Measurements from ENCODE around the gene TICRR.

TICRR gene

GRCh38 chr15:89528757-89529352 is 46.4 kb upstream of the TICRR start:
- TF ChIP-seq TCF12 (IDR thresholded peaks at IDR 0.05; ENCODE audit: low read depth) (no peak), TAF1 (IDR thresholded peaks at IDR 0.05; ENCODE audit: low read depth) (no peak), FOXM1 (IDR thresholded peaks at IDR 0.05; ENCODE audit: borderline replicate concordance, low read depth) (no peak), ZBTB7A (IDR thresholded peaks at IDR 0.05; ENCODE audit: low read depth) (no peak), NFIC (IDR thresholded peaks at IDR 0.05) (no peak), EP300 (IDR thresholded peaks at IDR 0.05; ENCODE audit: borderline replicate concordance) (no peak), REST (IDR thresholded peaks at IDR 0.05; ENCODE audit: low read depth) (no peak), CREB1 (IDR thresholded peaks at IDR 0.05; ENCODE audit: low read depth) (no peak)
- TF ChIP-seq, protein P1, sequence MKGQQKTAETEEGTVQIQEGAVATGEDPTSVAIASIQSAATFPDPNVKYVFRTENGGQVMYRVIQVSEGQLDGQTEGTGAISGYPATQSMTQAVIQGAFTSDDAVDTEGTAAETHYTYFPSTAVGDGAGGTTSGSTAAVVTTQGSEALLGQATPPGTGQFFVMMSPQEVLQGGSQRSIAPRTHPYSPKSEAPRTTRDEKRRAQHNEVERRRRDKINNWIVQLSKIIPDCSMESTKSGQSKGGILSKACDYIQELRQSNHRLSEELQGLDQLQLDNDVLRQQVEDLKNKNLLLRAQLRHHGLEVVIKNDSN (IDR thresholded peaks at IDR 0.05), result no peak
- TF ChIP-seq, protein P2, sequence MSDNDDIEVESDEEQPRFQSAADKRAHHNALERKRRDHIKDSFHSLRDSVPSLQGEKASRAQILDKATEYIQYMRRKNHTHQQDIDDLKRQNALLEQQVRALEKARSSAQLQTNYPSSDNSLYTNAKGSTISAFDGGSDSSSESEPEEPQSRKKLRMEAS (IDR thresholded peaks at IDR 0.05), result no peak

DNA sequence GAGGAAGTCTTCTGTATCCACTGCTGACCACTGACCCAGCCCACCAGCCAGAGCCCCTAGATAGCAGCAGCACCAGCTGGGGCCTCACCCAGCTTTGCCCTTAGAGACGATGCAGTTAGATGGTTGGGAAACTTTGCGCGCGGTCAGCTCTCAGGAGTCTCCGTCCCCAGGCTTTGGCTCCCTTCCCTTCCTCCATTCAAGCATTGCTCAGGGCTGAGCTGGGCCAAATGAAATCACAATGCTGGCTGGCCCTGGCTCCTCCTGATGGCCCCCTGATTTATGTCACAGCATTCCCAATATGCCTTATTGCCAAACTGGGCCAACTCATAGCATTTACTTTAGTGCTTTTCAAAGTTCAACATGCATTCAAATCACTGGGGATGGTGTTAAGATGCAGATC is 44.3 kb upstream of the TICRR start:
- TF ChIP-seq TEAD4 (IDR thresholded peaks at IDR 0.05), result no peak
- no peak for TF ChIP-seq CEBPB (IDR thresholded peaks at IDR 0.05)
- TF ChIP-seq, protein P2 (IDR thresholded peaks at IDR 0.05), result no peak
- TF ChIP-seq, protein P1 (IDR thresholded peaks at IDR 0.05), result no peak
- TF ChIP-seq FOXM1 (IDR thresholded peaks at IDR 0.05; ENCODE audit: borderline replicate concordance, low read depth), result no peak
- no peak for TF ChIP-seq EGR1 (IDR thresholded peaks at IDR 0.05)
- TF ChIP-seq CREB1 (IDR thresholded peaks at IDR 0.05; ENCODE audit: low read depth), result no peak
- no peak for TF ChIP-seq RAD21 (IDR thresholded peaks at IDR 0.05; ENCODE audit: low read depth)
- no peak for TF ChIP-seq REST (IDR thresholded peaks at IDR 0.05; ENCODE audit: low read depth)
- TF ChIP-seq TCF12 (IDR thresholded peaks at IDR 0.05; ENCODE audit: low read depth), result no peak
- TF ChIP-seq EP300 (IDR thresholded peaks at IDR 0.05; ENCODE audit: borderline replicate concordance), result no peak
- no peak for TF ChIP-seq TAF1 (IDR thresholded peaks at IDR 0.05; ENCODE audit: low read depth)
- no peak for TF ChIP-seq ZBTB7A (IDR thresholded peaks at IDR 0.05; ENCODE audit: low read depth)
- no peak for TF ChIP-seq NFIC (IDR thresholded peaks at IDR 0.05)
- no peak for TF ChIP-seq YY1 (IDR thresholded peaks at IDR 0.05; ENCODE audit: low read depth)

GRCh38 chr15:89531796-89532537 is 43.3 kb upstream of the TICRR start:
- TF ChIP-seq TCF12 (IDR thresholded peaks at IDR 0.05; ENCODE audit: low read depth), result no peak
- TF ChIP-seq YY1 (IDR thresholded peaks at IDR 0.05; ENCODE audit: low read depth), result no peak
- no peak for TF ChIP-seq REST (IDR thresholded peaks at IDR 0.05; ENCODE audit: low read depth)
- TF ChIP-seq, protein P1 (IDR thresholded peaks at IDR 0.05), result no peak
- TF ChIP-seq RAD21 (IDR thresholded peaks at IDR 0.05; ENCODE audit: low read depth), result no peak
- TF ChIP-seq NFIC (IDR thresholded peaks at IDR 0.05), result no peak
- no peak for TF ChIP-seq CREB1 (IDR thresholded peaks at IDR 0.05; ENCODE audit: low read depth)
- no peak for TF ChIP-seq TAF1 (IDR thresholded peaks at IDR 0.05; ENCODE audit: low read depth)
- TF ChIP-seq CEBPB (IDR thresholded peaks at IDR 0.05), result no peak
- no peak for TF ChIP-seq EGR1 (IDR thresholded peaks at IDR 0.05)
- TF ChIP-seq EP300 (IDR thresholded peaks at IDR 0.05; ENCODE audit: borderline replicate concordance), result no peak
- no peak for TF ChIP-seq TEAD4 (IDR thresholded peaks at IDR 0.05)
- TF ChIP-seq ZBTB7A (IDR thresholded peaks at IDR 0.05; ENCODE audit: low read depth), result no peak
- TF ChIP-seq, protein P2 (IDR thresholded peaks at IDR 0.05), result no peak
- no peak for TF ChIP-seq FOXM1 (IDR thresholded peaks at IDR 0.05; ENCODE audit: borderline replicate concordance, low read depth)
